WTC11 (cell line): ENCODE measurements around the gene SLC12A2. TPM values are rescaled to one million over a fixed set of nuclear protein-coding genes. Genes with fewer than 3 reads are reported as not detected.

Experiments
- ATAC-seq: fragments of 200-7000 bp; cut with Tn5 transposase; 2 replicates; pipeline ENCODE4 v1.10.0; 2021; ENCODE audit warnings: mild to moderate bottlenecking, moderate library complexity
- CTCF ChIA-PET: fragments of 300-600 bp; sonication (Branson Sonifier 250); formaldehyde crosslinking; loops from one replicate; lab custom pipeline; 2021; ENCODE audit warnings: antibody characterized with exemption; lab: Charles Lee
- POLR2A ChIA-PET: fragments of 350-600 bp; sonication (Branson Sonifier 250); formaldehyde crosslinking; loops from one replicate; lab custom pipeline; 2021; ENCODE audit warnings: antibody characterized with exemption; lab: Charles Lee
- DNase-seq: peaks from one replicate; pipeline ENCODE4 v3.0.0; 2021; ENCODE audit warnings: low spot score
- H3K27ac Mint-ChIP-seq: 2 replicates; pipeline ENCODE4 v1.8.0; 2021; ENCODE audit warnings: mixed read lengths
- H3K27me3 Mint-ChIP-seq: 2 replicates; pipeline ENCODE4 v1.8.0; 2021; ENCODE audit warnings: low read depth, mild to moderate bottlenecking, moderate library complexity, mixed read lengths
- H3K36me3 Mint-ChIP-seq: 2 replicates; pipeline ENCODE4 v1.8.0; 2021; ENCODE audit warnings: mixed read lengths
- H3K4me1 Mint-ChIP-seq: 2 replicates; pipeline ENCODE4 v1.8.0; 2022; ENCODE audit warnings: mixed read lengths
- H3K4me3 Mint-ChIP-seq: 2 replicates; pipeline ENCODE4 v1.8.0; 2021; ENCODE audit warnings: mild to moderate bottlenecking, moderate library complexity, mixed read lengths
- H3K9me3 Mint-ChIP-seq: 2 replicates; pipeline ENCODE4 v1.8.0; 2021; ENCODE audit warnings: mixed read lengths
- ATF1 ChIP-seq: sonication (generic); formaldehyde crosslinking; IDR thresholded peaks from 2 replicates; pipeline ENCODE4 v1.8.1; 2023; ENCODE audit warnings: mild to moderate bottlenecking, moderate library complexity, missing genetic modification reagents
- CREB1 ChIP-seq: sonication (generic); formaldehyde crosslinking; IDR thresholded peaks from 2 replicates; pipeline ENCODE4 v1.8.0; 2023; ENCODE audit warnings: mild to moderate bottlenecking, missing genetic modification reagents
- EMX1 ChIP-seq: fragments of 250-450 bp; sonication (Bioruptor Pico); IDR thresholded peaks from 2 replicates; pipeline ENCODE4 v1.8.0; 2021; ENCODE audit warnings: mild to moderate bottlenecking
- ESRRA ChIP-seq: sonication (generic); formaldehyde crosslinking; IDR thresholded peaks from 2 replicates; pipeline ENCODE4 v1.8.1; 2022; ENCODE audit warnings: mild to moderate bottlenecking, missing genetic modification reagents, borderline replicate concordance
- FOXP1 ChIP-seq: sonication (generic); formaldehyde crosslinking; IDR thresholded peaks from 2 replicates; pipeline ENCODE4 v1.8.0; 2022; ENCODE audit warnings: missing genetic modification reagents, mild to moderate bottlenecking, moderate library complexity, borderline replicate concordance
- JAZF1 ChIP-seq: fragments of 250-450 bp; sonication (Bioruptor Pico); IDR thresholded peaks from 2 replicates; pipeline ENCODE4 v1.9.0; 2021; ENCODE audit warnings: moderate library complexity, mild to moderate bottlenecking, inconsistent platforms
- JUN ChIP-seq: sonication (generic); formaldehyde crosslinking; IDR thresholded peaks from 2 replicates; pipeline ENCODE4 v1.8.0; 2023; ENCODE audit warnings: mild to moderate bottlenecking, missing genetic modification reagents
- MXD4 ChIP-seq: fragments of 250-450 bp; sonication (Bioruptor Pico); IDR thresholded peaks from 2 replicates; pipeline ENCODE4 v1.8.0; 2021; ENCODE audit warnings: mild to moderate bottlenecking, moderate library complexity, borderline replicate concordance
- OVOL2 ChIP-seq: fragments of 250-450 bp; sonication (Bioruptor Pico); IDR thresholded peaks from 2 replicates; pipeline ENCODE4 v1.9.0; 2021; ENCODE audit warnings: mild to moderate bottlenecking, borderline replicate concordance
- PRRX2 ChIP-seq: fragments of 250-450 bp; sonication (Bioruptor Pico); IDR thresholded peaks from 2 replicates; pipeline ENCODE4 v1.8.0; 2021; ENCODE audit warnings: mild to moderate bottlenecking
- RELA ChIP-seq: sonication (generic); formaldehyde crosslinking; IDR thresholded peaks from 2 replicates; pipeline ENCODE4 v1.8.1; 2022; ENCODE audit warnings: missing genetic modification reagents, mild to moderate bottlenecking, borderline replicate concordance
- RORB ChIP-seq: fragments of 250-450 bp; sonication (Bioruptor Pico); IDR thresholded peaks from 2 replicates; pipeline ENCODE4 v1.9.0; 2021; ENCODE audit warnings: mild to moderate bottlenecking
- SMAD4 ChIP-seq: sonication (generic); formaldehyde crosslinking; IDR thresholded peaks from 2 replicates; pipeline ENCODE4 v1.8.0; 2022; ENCODE audit warnings: mild to moderate bottlenecking, missing genetic modification reagents
- SOX15 ChIP-seq: fragments of 250-450 bp; sonication (Bioruptor Pico); IDR thresholded peaks from 2 replicates; pipeline ENCODE4 v1.9.0; 2021; ENCODE audit warnings: mild to moderate bottlenecking
- TCF7 ChIP-seq: sonication (generic); formaldehyde crosslinking; IDR thresholded peaks from 2 replicates; pipeline ENCODE4 v1.8.0; 2022; ENCODE audit warnings: mild to moderate bottlenecking, low read depth, missing genetic modification reagents, moderate library complexity
- TEAD1 ChIP-seq: sonication (generic); formaldehyde crosslinking; IDR thresholded peaks from 2 replicates; pipeline ENCODE4 v1.8.0; 2022; ENCODE audit warnings: mild to moderate bottlenecking, missing genetic modification reagents
- ZBTB21 ChIP-seq: sonication (generic); formaldehyde crosslinking; IDR thresholded peaks from 2 replicates; pipeline ENCODE4 v1.8.1; 2023; ENCODE audit warnings: mild to moderate bottlenecking, missing genetic modification reagents, borderline replicate concordance
- ZNF263 ChIP-seq: sonication (generic); formaldehyde crosslinking; IDR thresholded peaks from 2 replicates; pipeline ENCODE4 v1.8.1; 2022; ENCODE audit warnings: low read depth, mild to moderate bottlenecking, moderate library complexity, missing genetic modification reagents
- ZNF423 ChIP-seq: fragments of 250-450 bp; sonication (Bioruptor Pico); IDR thresholded peaks from 2 replicates; pipeline ENCODE4 v2.1.2; 2022; ENCODE audit warnings: mild to moderate bottlenecking, moderate library complexity
- ZNF671 ChIP-seq: fragments of 250-450 bp; sonication (Bioruptor Pico); IDR thresholded peaks from 2 replicates; pipeline ENCODE4 v1.8.0; 2021; ENCODE audit warnings: mild to moderate bottlenecking
- total RNA-seq: library from RNA; stranded (reverse); gene quantifications from 3 replicates; pipeline ENCODE4 v1.2.3, GENCODE V29; 2021
- TF ChIP-seq, protein P1 (sequence below): sonication (generic); formaldehyde crosslinking; IDR thresholded peaks from 2 replicates; pipeline ENCODE4 v1.8.1; 2023; ENCODE audit warnings: mild to moderate bottlenecking, missing genetic modification reagents, moderate library complexity
- TF ChIP-seq, protein P2 (sequence below): sonication (generic); formaldehyde crosslinking; IDR thresholded peaks from 2 replicates; pipeline ENCODE4 v1.8.1; 2022; ENCODE audit warnings: low read depth, missing genetic modification reagents, borderline replicate concordance
- TF ChIP-seq, protein P3 (sequence below): sonication (generic); formaldehyde crosslinking; IDR thresholded peaks from 2 replicates; pipeline ENCODE4 v1.8.1; 2022; ENCODE audit warnings: mild to moderate bottlenecking, missing genetic modification reagents, moderate library complexity, borderline replicate concordance
- TF ChIP-seq, protein P4 (sequence below): sonication (generic); formaldehyde crosslinking; conservative IDR thresholded peaks from 2 replicates; pipeline ENCODE4 v1.8.1; 2022; ENCODE audit warnings: mild to moderate bottlenecking, missing genetic modification reagents
- TF ChIP-seq, protein P5 (sequence below): fragments of 250-450 bp; sonication (Bioruptor Pico); conservative IDR thresholded peaks from 2 replicates; pipeline ENCODE4 v1.9.0; 2021; ENCODE audit warnings: mild to moderate bottlenecking

The SLC12A2 gene
- total RNA-seq, 1 experiment from 2014 or later, result 8.4 TPM

DNA sequence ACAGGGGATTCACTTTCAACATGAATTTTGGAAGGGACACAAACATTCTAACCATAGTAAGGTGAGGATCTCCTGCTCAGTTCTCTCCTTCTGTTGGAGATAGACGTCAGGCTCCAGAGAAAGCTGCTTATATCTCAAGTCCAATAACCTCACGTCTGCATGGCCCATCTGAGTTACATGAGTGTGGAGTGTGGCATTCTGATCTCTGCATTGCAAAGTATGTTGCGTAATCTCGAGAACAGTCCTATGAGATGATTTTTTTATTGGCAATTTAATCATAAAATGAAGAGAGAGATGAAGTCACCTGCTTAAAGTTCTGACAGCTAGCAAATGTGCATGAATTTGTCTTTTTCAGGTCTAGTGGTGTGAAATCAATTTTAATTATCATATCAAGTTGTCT lies 118.8 kb downstream of the SLC12A2 start (continued):
- TF ChIP-seq EMX1 (CRISPR knock-in tag) (no peak), ZNF671 (CRISPR knock-in tag) (no peak), TEAD1 (CRISPR knock-in tag) (no peak), RELA (CRISPR knock-in tag) (no peak), SMAD4 (CRISPR knock-in tag) (no peak), ZBTB21 (no peak)
- TF ChIP-seq, protein P1, sequence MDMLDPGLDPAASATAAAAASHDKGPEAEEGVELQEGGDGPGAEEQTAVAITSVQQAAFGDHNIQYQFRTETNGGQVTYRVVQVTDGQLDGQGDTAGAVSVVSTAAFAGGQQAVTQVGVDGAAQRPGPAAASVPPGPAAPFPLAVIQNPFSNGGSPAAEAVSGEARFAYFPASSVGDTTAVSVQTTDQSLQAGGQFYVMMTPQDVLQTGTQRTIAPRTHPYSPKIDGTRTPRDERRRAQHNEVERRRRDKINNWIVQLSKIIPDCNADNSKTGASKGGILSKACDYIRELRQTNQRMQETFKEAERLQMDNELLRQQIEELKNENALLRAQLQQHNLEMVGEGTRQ (CRISPR knock-in tag), result no peak
- TF ChIP-seq, protein P2, sequence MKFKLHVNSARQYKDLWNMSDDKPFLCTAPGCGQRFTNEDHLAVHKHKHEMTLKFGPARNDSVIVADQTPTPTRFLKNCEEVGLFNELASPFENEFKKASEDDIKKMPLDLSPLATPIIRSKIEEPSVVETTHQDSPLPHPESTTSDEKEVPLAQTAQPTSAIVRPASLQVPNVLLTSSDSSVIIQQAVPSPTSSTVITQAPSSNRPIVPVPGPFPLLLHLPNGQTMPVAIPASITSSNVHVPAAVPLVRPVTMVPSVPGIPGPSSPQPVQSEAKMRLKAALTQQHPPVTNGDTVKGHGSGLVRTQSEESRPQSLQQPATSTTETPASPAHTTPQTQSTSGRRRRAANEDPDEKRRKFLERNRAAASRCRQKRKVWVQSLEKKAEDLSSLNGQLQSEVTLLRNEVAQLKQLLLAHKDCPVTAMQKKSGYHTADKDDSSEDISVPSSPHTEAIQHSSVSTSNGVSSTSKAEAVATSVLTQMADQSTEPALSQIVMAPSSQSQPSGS (CRISPR knock-in tag), result no peak
- TF ChIP-seq, protein P3, sequence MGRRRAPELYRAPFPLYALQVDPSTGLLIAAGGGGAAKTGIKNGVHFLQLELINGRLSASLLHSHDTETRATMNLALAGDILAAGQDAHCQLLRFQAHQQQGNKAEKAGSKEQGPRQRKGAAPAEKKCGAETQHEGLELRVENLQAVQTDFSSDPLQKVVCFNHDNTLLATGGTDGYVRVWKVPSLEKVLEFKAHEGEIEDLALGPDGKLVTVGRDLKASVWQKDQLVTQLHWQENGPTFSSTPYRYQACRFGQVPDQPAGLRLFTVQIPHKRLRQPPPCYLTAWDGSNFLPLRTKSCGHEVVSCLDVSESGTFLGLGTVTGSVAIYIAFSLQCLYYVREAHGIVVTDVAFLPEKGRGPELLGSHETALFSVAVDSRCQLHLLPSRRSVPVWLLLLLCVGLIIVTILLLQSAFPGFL (CRISPR knock-in tag), result no peak

DNA sequence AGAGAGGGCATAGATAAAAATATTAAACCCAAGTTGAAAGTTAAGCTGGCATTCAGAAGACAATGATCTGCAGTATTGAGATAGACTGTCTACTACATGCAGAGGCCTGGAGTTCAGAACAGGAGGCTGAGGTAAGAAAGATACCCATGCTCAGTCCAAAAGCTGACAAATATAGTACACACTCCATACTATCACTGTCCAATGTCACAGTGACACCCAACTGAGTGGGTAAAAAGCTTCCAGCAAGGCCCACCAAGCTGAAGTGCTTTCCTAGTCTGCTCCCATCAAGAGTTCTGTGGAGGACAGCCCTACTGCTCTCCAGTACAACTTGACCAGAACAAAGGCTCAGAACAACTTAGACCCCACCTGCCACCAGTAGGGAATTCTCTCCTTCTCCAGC lies 124.9 kb downstream of the SLC12A2 start:
- CTCF ChIA-PET, result interaction anchor here (1.4 kb wide), 1 partner anchor 330 kb away, joined by 6 read pairs; no protein-coding TSS in a partner anchor
- H3K27ac Mint-ChIP-seq, result no peak overlapping the region
- DNase-seq (no peak), ATAC-seq (no peak)
- POLR2A ChIA-PET, result no interaction called here
- H3K4me3 Mint-ChIP-seq, result no peak overlapping the region
- H3K4me1 Mint-ChIP-seq, result peaks cover 2% of the 10 kb centered on the region; the same call in 1 of the 2 replicates
- no peaks in the 10 kb centered on the region for H3K27me3 Mint-ChIP-seq
- TF ChIP-seq TCF7 (CRISPR knock-in tag) (no peak), MXD4 (CRISPR knock-in tag) (no peak), JUN (CRISPR knock-in tag) (no peak), RELA (CRISPR knock-in tag) (no peak), PRRX2 (no peak), OVOL2 (CRISPR knock-in tag) (no peak), ZNF263 (CRISPR knock-in tag) (no peak), JAZF1 (CRISPR knock-in tag) (no peak), ATF1 (no peak), TEAD1 (CRISPR knock-in tag) (no peak), FOXP1 (CRISPR knock-in tag) (no peak), ESRRA (CRISPR knock-in tag) (no peak), RORB (CRISPR knock-in tag) (no peak), ZNF423 (CRISPR knock-in tag) (no peak), CREB1 (CRISPR knock-in tag) (no peak), SOX15 (CRISPR knock-in tag) (no peak)
- TF ChIP-seq, protein P4, sequence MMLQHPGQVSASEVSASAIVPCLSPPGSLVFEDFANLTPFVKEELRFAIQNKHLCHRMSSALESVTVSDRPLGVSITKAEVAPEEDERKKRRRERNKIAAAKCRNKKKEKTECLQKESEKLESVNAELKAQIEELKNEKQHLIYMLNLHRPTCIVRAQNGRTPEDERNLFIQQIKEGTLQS (CRISPR knock-in tag), result no peak
- TF ChIP-seq, protein P5, sequence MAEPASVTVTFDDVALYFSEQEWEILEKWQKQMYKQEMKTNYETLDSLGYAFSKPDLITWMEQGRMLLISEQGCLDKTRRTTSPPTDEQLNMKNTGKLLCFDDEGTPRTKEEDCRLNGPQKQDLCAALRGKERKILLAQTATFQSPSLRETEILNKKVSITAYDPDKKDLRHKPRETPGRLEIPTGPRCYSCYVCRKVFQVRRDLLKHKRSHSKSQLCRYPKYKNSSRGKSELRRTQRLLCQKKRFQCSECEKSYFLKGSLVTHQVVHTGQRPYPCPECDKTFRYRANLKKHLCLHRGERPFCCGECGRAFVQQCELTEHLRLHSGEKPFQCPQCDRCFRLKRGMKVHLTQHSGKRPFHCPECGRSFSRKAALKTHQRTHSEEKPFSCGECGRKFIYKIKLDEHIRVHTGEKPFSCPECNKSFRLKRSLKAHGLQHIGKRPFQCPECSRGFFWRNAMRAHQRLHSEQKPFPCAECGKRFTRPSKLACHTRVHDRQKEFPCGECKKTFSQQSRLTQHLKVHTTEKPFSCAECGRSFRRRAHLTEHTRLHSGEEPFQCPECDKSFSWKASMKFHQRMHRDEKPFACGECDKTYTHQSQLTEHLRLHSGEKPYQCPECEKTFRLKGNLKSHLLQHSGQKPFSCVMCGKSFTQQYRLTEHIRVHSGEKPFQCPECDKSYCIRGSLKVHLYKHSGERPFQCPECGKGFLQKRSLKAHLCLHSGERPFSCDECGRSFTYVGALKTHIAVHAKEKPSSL (CRISPR knock-in tag), result no peak
- no peaks in the 10 kb centered on the region for H3K36me3 Mint-ChIP-seq
- H3K9me3 Mint-ChIP-seq, result no peaks in the 10 kb centered on the region
